Subcutaneous adipose tissue (tissue), 4 donors: ENCODE measurements around the gene SLC10A1. TPM values are rescaled to one million over a fixed set of nuclear protein-coding genes. Genes with fewer than 3 reads are reported as not detected.

Experiments used
- total RNA-seq, 4 donors: library from RNA; depleted of rRNA; stranded (reverse); fragments of >200 nt; gene quantifications; one replicate each; pipeline ENCODE4 v1.1.0, GENCODE V29; 2016
- TF ChIP-seq, protein P1 (sequence below): fragments of 450-650 bp; IDR thresholded peaks from one replicate; pipeline ENCODE4 v1.5.1; 2016; ENCODE audit warnings: low read depth, mild to moderate bottlenecking, control low read depth, antibody characterized with exemption, moderate library complexity

Gene SLC10A1
- total RNA-seq, 4 donors from 2014 or later = not detected

DNA sequence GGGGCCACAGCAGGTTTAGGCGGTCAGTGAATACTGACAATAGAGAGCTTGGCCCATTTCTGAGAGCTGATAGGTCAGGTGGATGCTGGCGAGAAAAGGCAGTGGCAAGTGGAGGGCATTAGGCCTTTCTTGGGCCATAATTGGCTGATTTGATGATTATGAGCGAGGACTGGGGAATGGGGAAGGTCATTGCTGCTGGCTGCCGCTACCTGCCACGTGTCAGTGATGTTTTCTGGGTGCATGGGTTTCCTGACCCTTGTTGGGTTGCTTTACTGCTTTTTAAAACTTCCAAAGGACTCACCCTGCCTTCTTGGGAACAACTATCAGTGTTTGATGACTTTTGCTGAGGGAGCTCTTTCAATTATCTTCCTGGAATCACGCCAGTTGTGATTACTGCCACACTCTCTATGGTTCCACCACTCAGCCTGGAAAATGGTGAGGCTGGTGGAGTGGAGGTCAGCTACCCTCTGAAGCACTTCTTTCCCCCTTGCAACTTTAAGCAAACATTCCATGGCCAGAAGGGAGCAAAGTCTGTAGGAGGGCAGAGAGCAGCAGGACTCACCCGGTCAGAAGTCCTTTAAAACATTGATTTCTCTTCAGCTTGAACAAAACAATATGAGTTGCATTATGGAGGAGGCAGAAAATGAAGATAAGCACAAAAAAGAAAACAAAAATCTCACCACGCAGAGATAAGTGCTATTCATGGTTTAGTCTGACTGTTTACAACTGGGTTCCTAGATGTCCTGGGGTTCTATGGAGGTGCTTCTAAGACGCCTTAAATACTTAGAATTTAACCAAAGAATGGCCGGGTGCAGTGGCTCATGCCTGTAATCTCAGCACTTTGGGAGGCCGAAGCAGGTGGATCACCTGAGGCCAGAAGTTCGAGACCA, 12.1 kb upstream of the SLC10A1 start:
- TF ChIP-seq, protein P1, sequence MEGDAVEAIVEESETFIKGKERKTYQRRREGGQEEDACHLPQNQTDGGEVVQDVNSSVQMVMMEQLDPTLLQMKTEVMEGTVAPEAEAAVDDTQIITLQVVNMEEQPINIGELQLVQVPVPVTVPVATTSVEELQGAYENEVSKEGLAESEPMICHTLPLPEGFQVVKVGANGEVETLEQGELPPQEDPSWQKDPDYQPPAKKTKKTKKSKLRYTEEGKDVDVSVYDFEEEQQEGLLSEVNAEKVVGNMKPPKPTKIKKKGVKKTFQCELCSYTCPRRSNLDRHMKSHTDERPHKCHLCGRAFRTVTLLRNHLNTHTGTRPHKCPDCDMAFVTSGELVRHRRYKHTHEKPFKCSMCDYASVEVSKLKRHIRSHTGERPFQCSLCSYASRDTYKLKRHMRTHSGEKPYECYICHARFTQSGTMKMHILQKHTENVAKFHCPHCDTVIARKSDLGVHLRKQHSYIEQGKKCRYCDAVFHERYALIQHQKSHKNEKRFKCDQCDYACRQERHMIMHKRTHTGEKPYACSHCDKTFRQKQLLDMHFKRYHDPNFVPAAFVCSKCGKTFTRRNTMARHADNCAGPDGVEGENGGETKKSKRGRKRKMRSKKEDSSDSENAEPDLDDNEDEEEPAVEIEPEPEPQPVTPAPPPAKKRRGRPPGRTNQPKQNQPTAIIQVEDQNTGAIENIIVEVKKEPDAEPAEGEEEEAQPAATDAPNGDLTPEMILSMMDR = no peak

GRCh38 chr14:69807192-69807591, 10.2 kb upstream of the SLC10A1 start:
- TF ChIP-seq, protein P1 = no peak

DNA sequence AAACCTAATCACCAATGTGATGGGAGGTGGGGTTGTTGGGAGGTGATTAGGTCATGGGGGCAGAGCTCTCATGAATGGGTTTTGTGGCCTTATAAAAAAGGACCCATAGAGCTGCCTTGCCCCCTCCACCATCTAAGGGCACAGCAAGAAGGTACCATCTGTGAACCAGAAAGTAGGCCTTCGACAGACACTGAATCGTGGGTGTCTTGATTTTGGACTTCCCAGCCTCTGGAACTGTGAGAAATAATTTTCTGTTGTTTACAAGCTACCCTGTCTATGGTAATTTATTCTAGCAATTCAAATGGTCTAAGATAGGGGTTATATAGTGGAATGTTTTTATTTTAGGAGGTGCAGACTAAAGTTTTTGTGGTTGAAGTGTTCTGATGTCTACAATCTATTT, 7.9 kb upstream of the SLC10A1 start:
- TF ChIP-seq, protein P1 = no peak

GRCh38 chr14:69803753-69804152, 6.7 kb upstream of the SLC10A1 start:
- TF ChIP-seq, protein P1 = no peak

GRCh38 chr14:69798339-69798735, 1.3 kb upstream of the SLC10A1 start:
- TF ChIP-seq, protein P1 = no peak

DNA sequence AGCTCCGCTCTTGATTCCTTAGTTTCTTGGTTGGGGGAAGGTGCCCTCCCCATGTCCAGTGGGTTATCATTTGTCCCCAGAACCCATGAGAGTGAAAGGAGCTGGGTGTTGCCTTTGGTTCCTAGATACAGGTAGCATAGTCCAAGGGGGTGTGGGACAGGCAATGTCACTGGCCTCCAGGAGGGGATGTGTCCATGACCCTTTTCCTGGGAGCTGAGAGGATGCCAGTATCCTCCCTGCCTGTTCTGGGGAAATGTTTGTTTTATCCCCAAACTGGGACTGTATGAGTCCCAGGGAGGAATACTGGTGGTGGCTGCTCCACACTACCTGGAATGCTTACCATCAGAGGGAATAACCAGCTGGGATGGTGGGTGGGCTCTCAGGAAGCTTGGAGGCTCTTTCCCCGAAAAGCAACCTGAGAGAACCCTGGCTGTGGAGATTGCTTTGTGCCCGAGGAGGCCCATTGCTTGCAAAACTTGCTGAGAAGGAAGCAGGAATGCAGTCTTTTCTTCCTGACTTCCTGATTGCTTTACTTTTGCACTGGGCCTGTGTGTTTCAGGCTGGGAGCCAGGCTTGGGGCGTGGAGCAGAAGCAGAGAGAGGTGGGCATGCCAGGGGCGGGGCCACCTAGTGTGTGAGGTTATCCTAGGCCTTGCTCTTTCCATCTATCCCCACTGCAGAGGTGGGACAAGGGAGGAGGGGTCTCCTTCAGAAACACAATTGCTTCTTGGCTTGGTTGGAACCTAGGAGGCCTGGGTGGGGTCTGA, 715 bp upstream of the SLC10A1 start:
- TF ChIP-seq, protein P1 = no peak

GRCh38 chr14:69795691-69796090, 1.4 kb downstream of the SLC10A1 start:
- TF ChIP-seq, protein P1 = no peak
